Measurements from ENCODE around the gene TMEM33. TPM values are rescaled to one million over a fixed set of nuclear protein-coding genes. Genes with fewer than 3 reads are reported as not detected.
"Not testable (repeated sequence)": the region's sequence is repeated elsewhere in the genome, so short reads cannot be mapped to it uniquely, and the experiment has no call there.

The TMEM33 gene
- total RNA-seq, 1 donor from 2014 or later: 22.5 TPM

GRCh38 chr4:41913509-41913908 lies 21.7 kb upstream of the TMEM33 start:
- DNase-seq: no peak
- Histone ChIP-seq H3K9me3 (replicated peaks) (no peaks in the 10 kb centered on the region), H3K4me3 (no peak overlapping the region), H3K4me1 (no peaks in the 10 kb centered on the region), H3K27ac (replicated peaks) (no peak overlapping the region), H3K36me3 (no peaks in the 10 kb centered on the region), H3K27me3 (ENCODE audit: low read depth) (no peaks in the 10 kb centered on the region)
- TF ChIP-seq, protein P1, sequence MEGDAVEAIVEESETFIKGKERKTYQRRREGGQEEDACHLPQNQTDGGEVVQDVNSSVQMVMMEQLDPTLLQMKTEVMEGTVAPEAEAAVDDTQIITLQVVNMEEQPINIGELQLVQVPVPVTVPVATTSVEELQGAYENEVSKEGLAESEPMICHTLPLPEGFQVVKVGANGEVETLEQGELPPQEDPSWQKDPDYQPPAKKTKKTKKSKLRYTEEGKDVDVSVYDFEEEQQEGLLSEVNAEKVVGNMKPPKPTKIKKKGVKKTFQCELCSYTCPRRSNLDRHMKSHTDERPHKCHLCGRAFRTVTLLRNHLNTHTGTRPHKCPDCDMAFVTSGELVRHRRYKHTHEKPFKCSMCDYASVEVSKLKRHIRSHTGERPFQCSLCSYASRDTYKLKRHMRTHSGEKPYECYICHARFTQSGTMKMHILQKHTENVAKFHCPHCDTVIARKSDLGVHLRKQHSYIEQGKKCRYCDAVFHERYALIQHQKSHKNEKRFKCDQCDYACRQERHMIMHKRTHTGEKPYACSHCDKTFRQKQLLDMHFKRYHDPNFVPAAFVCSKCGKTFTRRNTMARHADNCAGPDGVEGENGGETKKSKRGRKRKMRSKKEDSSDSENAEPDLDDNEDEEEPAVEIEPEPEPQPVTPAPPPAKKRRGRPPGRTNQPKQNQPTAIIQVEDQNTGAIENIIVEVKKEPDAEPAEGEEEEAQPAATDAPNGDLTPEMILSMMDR (IDR thresholded peaks at IDR 0.05; ENCODE audit: borderline replicate concordance): no peak
- intact Hi-C loops (cut with micrococcal nuclease): no loop called here

DNA sequence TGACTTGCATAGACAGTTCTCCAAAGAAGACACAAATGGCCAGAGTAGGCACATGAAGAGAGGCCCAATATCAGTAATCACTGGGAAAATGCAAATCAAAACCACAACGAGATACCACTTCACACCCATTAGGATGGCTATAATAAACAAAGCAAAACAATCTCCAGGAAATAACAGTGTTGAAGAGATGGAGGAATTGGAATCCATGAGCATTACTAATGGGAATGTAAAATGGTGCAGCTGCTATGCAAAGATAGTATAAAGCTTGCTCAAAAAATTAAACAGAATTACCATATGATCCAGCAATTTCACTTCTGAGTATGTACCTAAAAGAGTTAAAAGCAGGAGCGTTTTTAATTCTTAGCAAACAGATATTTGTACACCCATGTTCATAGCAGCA lies 17.0 kb upstream of the TMEM33 start:
- Histone ChIP-seq H3K27me3 (ENCODE audit: low read depth) (no peaks in the 10 kb centered on the region), H3K27ac (replicated peaks) (no peak overlapping the region), H3K36me3 (no peaks in the 10 kb centered on the region), H3K4me3 (no peak overlapping the region), H3K9me3 (replicated peaks) (peaks cover 4% of the 10 kb centered on the region), H3K4me1 (no peaks in the 10 kb centered on the region)
- TF ChIP-seq, protein P1 (IDR thresholded peaks at IDR 0.05; ENCODE audit: borderline replicate concordance): no peak
- intact Hi-C loops (cut with micrococcal nuclease): no loop called here
- no peak for DNase-seq

GRCh38 chr4:41920416-41920815 lies 14.8 kb upstream of the TMEM33 start:
- intact Hi-C loops (cut with micrococcal nuclease); H3K36me3 ChIP-seq; H3K4me1 ChIP-seq; H3K9me3 ChIP-seq (replicated peaks); H3K27me3 ChIP-seq (ENCODE audit: low read depth); DNase-seq; H3K4me3 ChIP-seq; H3K27ac ChIP-seq (replicated peaks): not testable (repeated sequence)

DNA sequence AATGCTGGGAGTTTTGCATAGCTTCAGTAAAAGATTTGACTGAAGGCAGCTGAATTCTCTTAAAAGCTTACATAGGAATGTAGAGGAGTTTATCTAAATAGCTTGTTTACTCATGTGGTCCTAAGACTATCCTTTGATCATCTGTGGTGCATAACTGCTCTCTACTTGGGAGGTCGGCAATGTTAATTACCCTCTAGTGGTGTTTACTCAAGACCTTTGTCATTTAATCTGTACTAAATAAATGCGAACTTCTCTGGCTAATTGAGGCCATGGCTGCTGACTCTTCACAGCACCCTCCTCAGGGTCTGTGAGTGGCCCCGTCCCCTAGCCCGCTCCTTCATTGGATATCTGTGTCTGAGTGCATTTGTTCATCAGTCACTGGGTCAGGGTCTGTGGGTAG lies 13.8 kb upstream of the TMEM33 start:
- H3K4me1 ChIP-seq: no peaks in the 10 kb centered on the region
- no peaks in the 10 kb centered on the region for H3K36me3 ChIP-seq
- H3K27me3 ChIP-seq (ENCODE audit: low read depth): peaks cover 8% of the 10 kb centered on the region
- TF ChIP-seq, protein P1 (IDR thresholded peaks at IDR 0.05; ENCODE audit: borderline replicate concordance): no peak
- no peak overlapping the region for H3K4me3 ChIP-seq
- intact Hi-C loops (cut with micrococcal nuclease): no loop called here
- H3K9me3 ChIP-seq (replicated peaks): peaks cover 4% of the 10 kb centered on the region
- H3K27ac ChIP-seq (replicated peaks): no peak overlapping the region
- no peak for DNase-seq

DNA sequence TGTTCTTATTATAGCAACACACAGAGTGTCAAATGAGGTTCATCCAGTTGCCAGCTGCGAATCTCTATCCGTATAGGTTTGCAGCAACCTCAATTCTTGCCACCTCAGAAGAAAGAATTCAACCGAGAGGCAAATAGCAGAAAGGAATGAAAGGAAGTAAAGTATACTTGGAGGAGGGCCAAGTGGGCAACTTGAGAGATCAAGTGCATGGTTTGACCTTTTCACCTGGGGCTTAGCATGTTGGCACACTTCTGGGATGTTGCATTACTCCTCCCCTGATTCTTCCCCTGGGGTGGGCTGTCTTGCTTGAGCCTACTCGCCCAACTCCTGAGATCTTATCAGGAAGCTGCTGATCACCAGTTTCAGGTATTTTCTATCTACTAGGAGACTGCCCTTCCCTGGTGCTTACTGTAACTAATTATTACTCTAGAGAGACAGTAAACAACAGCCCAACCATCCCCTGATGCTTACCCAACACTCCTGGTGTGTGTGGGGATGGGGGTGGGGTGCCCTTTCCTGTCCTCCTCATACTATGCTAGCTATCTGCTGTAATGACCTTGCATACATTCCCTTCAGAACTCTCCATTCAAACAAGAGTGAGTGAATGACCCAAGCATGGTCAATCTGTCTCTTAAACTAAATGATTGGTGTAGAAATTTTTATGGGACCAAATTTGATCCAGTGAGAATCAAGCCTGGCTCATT lies 7.3 kb upstream of the TMEM33 start:
- no peak overlapping the region for H3K27ac ChIP-seq (replicated peaks)
- no peaks in the 10 kb centered on the region for H3K9me3 ChIP-seq (replicated peaks)
- no peaks in the 10 kb centered on the region for H3K4me1 ChIP-seq
- no peak for DNase-seq
- no peaks in the 10 kb centered on the region for H3K36me3 ChIP-seq
- TF ChIP-seq, protein P1 (IDR thresholded peaks at IDR 0.05; ENCODE audit: borderline replicate concordance): no peak
- peaks cover 8% of the 10 kb centered on the region for H3K27me3 ChIP-seq (ENCODE audit: low read depth)
- no peak overlapping the region for H3K4me3 ChIP-seq
- intact Hi-C loops (cut with micrococcal nuclease): no loop called here

DNA sequence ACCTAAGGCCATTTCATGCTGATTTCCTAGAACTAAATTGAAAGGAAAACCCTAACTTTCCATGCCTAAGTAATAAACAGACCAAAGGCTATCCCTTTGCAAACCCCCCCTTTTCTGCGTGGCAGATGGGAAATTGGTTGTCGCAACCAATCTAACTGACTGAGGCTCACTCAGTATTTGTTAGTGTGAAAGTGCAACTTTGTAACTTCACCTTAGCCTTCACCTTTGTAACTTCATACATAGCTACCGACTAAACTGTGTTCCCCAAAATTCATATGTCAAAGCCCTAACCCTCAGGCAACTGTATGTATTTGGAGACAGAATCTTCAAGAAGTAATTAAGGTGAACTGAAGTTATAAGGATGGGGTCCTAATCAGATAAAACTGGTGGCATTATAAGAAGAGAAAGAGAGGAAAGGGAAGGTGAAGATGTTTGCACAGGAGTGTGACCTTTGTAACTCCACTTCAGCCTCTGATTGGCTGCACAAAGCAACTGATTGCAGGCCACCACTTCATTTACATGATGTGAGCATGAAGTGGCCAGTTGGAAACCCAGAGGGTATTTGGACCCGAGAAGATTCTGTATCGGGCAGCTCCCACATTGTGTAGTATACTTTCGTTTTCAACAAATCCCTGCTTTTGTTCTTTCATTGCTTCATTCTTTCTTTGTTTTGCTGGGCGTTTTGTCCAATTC lies 4.9 kb upstream of the TMEM33 start:
- H3K27me3 ChIP-seq (ENCODE audit: low read depth): peaks cover 8% of the 10 kb centered on the region
- DNase-seq: no peak
- H3K9me3 ChIP-seq (replicated peaks): no peaks in the 10 kb centered on the region
- TF ChIP-seq, protein P1 (IDR thresholded peaks at IDR 0.05; ENCODE audit: borderline replicate concordance): no peak
- no peak overlapping the region for H3K4me3 ChIP-seq
- no peak overlapping the region for H3K27ac ChIP-seq (replicated peaks)
- intact Hi-C loops (cut with micrococcal nuclease): no loop called here
- H3K36me3 ChIP-seq: no peaks in the 10 kb centered on the region
- peaks cover 7% of the 10 kb centered on the region for H3K4me1 ChIP-seq
